NCI-H226 (cell line): ENCODE data around the gene CTNND2.

Experiments used
- DNase-seq: peaks from one replicate; pipeline ENCODE4 v3.0.0-alpha.2; 2015

CTNND2 gene

DNA sequence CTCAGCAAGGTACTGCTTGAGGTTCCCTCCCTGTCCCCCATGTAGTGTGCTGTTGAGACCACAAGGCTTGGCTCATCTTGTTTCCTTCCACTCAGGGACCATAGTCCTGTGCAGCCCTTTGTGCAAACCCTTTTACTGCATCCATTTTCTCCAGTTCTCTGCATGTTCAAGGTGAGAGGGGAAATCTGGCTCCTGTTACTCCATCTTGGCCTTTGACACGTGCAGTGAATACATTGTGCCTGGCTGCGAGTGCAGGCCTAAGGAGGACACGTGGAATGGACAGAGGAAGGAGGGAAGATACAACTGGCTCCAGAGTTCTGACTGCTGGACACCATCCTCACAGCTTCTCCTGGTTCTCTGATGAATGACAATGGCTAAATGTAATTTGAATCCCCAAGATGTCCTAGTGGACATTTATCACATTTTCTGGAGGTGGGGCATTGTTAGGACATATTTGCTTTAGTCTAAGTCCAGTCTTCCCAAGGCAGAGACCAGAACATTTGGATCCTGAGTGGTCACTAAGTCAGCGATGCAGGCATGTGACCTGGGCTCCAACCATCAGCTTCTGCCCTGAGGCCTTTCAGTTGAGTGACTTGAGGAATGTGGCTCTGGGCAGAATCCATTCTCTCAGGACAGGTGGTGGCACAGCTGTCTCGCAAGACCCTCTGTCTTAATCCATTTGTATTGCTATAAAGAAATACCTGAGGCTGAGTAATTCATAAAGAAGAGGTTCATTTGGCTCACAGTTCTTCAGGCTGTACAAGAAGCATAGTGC is 954.2 kb downstream of the CTNND2 start:
- no peak for DNase-seq

DNA sequence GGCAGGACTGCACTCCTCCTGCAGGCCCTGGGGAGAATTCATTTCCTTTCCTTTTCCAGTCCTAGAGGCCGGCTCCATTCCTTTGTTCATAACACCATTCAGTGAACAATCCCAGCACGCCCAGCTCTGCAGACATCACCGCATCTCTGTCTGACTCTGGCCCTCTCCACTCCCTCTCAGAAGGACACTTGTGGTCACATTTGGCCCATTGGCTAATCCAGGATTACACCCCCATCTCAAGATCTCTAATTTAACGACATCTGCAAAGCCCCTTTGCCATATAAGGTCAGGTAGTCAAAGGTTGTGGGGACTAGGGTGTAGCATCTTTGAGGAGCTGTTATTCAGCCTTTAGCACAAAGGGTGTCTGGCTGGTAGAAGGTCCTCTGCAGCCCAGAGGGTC is 958.2 kb downstream of the CTNND2 start:
- no peak for DNase-seq

DNA sequence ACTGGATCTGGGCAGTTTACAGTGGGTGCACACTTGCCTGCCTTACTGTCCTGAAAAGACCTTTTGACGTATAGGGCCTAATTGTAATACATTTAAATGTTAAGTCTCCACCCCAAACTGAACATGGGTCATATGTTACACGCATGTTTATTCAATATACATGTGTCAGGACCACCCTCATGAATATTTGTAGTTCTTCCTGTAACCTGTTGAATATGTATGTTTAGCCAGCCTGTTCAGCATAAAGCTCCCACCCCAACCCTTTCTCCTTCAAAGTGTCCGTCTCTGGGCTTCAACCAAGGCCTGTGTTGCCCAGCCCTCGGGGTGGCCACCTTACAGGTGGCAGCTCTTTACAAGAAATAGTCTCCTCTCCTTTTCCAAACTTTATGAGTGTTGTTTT is 962.3 kb downstream of the CTNND2 start:
- DNase-seq = no peak

DNA sequence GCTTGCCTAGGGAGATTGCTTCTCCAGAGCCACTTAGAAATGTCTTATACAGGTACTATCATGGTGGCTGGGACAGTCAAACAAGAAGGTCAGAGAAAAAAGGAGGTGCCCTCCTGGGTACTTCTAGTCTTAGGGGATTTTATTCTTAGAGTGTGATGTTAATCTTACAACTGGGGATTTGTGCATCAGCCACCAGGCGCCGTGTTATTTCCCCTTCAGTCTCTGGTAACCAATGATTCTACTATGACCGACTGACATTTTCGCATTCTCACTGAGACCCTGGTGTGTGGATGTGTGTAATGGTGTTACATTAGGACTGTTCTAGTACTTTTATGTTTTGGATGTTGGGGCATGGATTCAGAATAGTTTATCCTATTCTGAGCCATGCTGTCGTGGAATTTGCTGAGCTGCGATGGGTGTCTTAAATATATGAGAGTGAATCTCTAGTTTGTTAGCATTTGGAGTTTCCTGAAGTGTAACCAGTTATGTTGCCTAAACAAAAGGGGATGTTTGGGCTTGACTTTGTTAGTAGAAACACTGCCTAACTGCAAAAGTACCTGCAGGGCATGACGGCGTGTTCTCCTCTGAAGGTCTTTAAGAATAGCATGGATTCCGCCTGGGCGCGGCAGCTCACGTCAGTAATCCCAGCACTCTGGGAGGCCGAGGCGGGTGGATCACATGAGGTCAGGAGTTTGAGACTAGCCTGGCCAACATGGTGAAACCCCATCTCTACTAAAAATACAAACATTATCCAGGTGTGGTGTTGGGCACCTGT is 968.0 kb downstream of the CTNND2 start:
- no peak for DNase-seq

DNA sequence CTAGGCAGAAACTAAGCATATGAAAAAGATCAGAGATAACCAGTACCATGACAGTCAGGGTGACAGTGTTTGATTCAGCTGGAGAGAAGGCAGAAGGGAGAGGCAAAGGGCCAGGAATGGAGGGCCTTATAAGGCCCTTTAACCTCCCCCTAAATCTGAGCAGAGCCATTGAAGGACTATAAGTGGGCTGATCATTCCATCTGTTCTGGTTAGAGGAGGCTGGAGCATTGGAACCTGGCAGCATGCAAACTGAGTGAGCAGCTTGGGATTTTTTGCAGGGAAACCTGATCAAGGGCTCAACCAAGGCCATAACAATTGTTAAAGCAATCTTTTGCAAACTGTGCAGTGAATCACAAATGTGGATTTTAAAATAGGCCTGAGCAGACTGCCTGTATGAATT is 968.7 kb downstream of the CTNND2 start:
- DNase-seq = no peak

DNA sequence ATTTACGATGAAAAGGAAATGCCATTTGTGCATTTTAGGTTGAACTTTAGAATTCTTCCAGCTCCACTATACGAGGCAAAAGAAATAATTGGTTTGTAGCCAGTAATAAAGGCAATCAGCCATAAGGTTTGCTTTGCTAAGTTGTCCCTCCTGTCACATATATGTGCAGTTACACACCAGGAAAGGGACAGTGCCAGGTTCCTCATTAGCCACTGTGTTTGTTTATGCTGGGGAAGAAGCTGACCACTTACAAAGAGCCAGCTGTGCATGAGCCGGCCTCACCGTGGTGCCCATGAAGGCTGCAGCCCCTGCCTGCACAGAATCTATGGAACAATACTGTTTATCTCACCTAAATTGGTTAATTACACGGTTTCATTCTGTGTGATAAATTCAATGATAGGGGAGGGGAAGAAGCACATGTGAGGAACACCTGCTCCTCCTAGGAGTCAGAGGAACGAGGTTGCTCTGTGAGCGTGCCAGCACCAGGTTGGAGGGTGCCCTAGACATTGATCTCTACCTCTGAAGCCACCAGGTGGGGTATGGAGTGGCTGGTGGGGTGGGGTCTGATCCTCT is 969.4 kb downstream of the CTNND2 start:
- DNase-seq = no peak

DNA sequence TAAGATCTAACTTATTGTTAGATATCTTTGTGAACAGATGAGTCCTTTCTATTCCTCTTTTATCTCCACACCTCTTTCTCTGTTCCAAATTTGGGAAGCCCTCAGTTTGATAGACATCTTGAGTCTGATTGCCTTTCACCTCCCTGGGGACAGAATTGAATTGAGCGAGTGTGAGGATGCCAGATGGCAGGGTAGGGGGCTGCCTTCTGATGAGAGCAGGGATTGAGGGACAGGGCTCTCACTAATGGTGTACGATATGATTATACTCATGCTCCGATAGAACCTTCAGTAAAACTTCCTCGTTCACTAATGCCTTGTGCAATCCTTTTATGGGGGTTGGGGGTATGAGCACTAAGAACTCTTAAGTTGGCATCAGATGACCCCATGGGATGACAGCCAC is 971.1 kb downstream of the CTNND2 start:
- no peak for DNase-seq

DNA sequence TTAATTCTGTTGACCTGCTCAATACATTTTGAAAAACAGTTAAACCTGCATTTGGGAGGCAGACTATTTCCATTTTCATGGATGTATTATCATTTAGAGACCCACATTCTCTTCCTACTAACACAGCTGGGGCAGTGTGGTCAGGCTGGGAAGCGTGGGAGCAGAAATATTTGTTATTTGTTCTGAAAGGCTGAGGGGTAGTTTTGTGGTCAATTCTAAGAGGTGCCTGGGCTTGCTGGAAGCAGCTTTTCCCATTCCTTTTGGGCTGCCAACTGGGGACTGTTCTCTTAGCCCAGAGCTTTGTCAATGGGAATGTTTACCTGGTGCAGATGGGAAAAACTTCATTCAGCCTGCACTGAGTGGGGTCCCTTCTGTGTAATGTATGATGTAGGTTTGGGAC is 971.8 kb downstream of the CTNND2 start:
- no peak for DNase-seq

DNA sequence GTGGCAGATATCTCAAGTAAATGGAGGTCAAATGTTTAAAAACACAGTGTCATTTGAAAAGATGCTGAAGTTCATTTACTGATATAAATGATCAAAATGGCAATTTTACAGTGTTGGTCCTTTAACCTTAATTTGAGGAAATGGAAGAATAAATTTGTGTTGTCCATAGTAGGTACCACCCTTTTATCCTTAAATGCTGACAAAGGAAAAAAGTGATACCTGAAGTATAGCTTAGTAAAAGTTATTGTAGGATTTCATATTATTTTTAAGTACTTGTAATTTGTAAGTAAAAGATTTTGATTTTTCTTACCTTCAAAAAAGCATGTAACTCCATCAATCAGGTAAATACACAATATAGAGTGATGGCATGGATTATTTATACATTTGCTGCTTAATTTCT is 976.6 kb downstream of the CTNND2 start:
- no peak for DNase-seq

DNA sequence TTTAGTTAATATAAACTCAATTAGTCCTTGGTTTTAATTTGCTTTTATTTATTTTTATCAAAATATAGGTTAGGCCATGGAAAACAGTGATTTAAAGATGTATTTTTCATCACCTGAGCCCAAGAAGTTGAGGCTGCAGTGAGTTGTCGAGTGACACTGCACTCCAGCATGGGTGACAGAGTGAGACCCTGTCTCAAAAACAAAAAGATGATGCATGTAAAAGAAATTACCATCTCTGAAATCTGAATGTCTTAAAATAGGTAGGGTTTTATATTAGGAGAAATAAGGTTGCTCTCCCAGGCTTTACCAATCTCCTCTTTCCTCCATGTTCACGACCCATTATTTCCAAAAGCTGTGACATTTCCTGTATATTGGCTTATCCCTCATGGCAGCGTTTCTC is 980.9 kb downstream of the CTNND2 start:
- DNase-seq = no peak
